Liver (tissue), 9 donors: Measurements from ENCODE around the gene PAMR1. TPM values are rescaled to one million over a fixed set of nuclear protein-coding genes. Genes with fewer than 3 reads are reported as not detected.

Experiments
- DNase-seq: peaks from one replicate; pipeline ENCODE4 v3.0.0-alpha.2; 2017; ENCODE audit warnings: low spot score
- H3K27ac ChIP-seq, 2 donors: one replicate each; pipeline ENCODE4 v1.7.0; 2013; ENCODE audit warnings: inconsistent platforms in 2 of 2, low read length in 2 of 2, control low read depth in 1 of 2, low read depth in 1 of 2, mild to moderate bottlenecking in 1 of 2
- H3K27me3 ChIP-seq, 4 donors: one replicate each; pipeline versions ENCODE4 v1.6.1 to v1.7.0; 2013; ENCODE audit warnings: low read length in 3 of 4, inconsistent platforms in 1 of 4, mild to moderate bottlenecking in 1 of 4, moderate library complexity in 1 of 4; ENCODE audit not compliant: control insufficient read depth in 4 of 4, insufficient read depth in 4 of 4
- H3K36me3 ChIP-seq, 4 donors: one replicate each; pipeline versions ENCODE4 v1.6.1 to v1.7.0; 2013; ENCODE audit warnings: low read length in 3 of 4, mild to moderate bottlenecking in 3 of 4, low read depth in 1 of 4, moderate library complexity in 1 of 4; ENCODE audit not compliant: control insufficient read depth in 4 of 4, insufficient read depth in 3 of 4
- H3K4me1 ChIP-seq, 4 donors: one replicate each; pipeline versions ENCODE4 v1.6.1 to v1.7.0; 2013; ENCODE audit warnings: low read length in 3 of 4, mild to moderate bottlenecking in 3 of 4, moderate library complexity in 1 of 4; ENCODE audit not compliant: control insufficient read depth in 4 of 4, insufficient read depth in 4 of 4
- H3K4me3 ChIP-seq, 3 donors: one replicate each; pipeline versions ENCODE4 v1.6.1 to v1.7.0; 2013; ENCODE audit warnings: low read length in 3 of 3, control low read depth in 1 of 3, low read depth in 1 of 3, mild to moderate bottlenecking in 1 of 3
- H3K9ac ChIP-seq, 2 donors: one replicate each; pipeline ENCODE4 v1.7.0; 2013; ENCODE audit warnings: low read length in 2 of 2, mild to moderate bottlenecking in 2 of 2, moderate library complexity in 2 of 2, control low read depth in 1 of 2, low read depth in 1 of 2
- H3K9me3 ChIP-seq, 4 donors: one replicate each; pipeline versions ENCODE4 v1.6.1 to v1.7.0; 2013; ENCODE audit warnings: low read length in 3 of 4; ENCODE audit not compliant: control insufficient read depth in 4 of 4
- EGR1 ChIP-seq, 2 donors: IDR thresholded peaks; 2 replicates each; pipeline ENCODE4 v1.6.1; 2016 to 2018; ENCODE audit warnings: antibody characterized with exemption in 2 of 2, low read depth in 2 of 2
- FOXA1 ChIP-seq: IDR thresholded peaks from 2 replicates; pipeline ENCODE4 v1.6.1; 2016; ENCODE audit warnings: antibody characterized with exemption
- FOXA2 ChIP-seq: IDR thresholded peaks from 2 replicates; pipeline ENCODE4 v1.6.1; 2016; ENCODE audit warnings: antibody characterized with exemption
- GABPA ChIP-seq, 2 donors: IDR thresholded peaks in 1 of 2; conservative IDR thresholded peaks in 1 of 2; 2 replicates each; pipeline ENCODE4 v1.6.1; 2016; ENCODE audit warnings: antibody characterized with exemption in 2 of 2, mild to moderate bottlenecking in 1 of 2, moderate library complexity in 1 of 2
- HNF4A ChIP-seq, 2 donors: conservative IDR thresholded peaks; 2 replicates each; pipeline ENCODE4 v1.6.1; 2016; ENCODE audit warnings: antibody characterized with exemption in 2 of 2, mild to moderate bottlenecking in 2 of 2
- HNF4G ChIP-seq: IDR thresholded peaks from 2 replicates; pipeline ENCODE4 v1.6.1; 2016; ENCODE audit warnings: antibody characterized with exemption
- JUND ChIP-seq, 2 donors: IDR thresholded peaks; 2 replicates each; pipeline ENCODE4 v1.6.1; 2016; ENCODE audit warnings: antibody characterized with exemption in 2 of 2
- NR2F2 ChIP-seq: IDR thresholded peaks from 2 replicates; pipeline ENCODE4 v1.6.1; 2016; ENCODE audit warnings: antibody characterized with exemption
- RAD21 ChIP-seq, 2 donors: IDR thresholded peaks; 2 replicates each; pipeline ENCODE4 v1.6.1; 2016; ENCODE audit warnings: antibody characterized with exemption in 2 of 2, mild to moderate bottlenecking in 2 of 2
- RXRA ChIP-seq, 2 donors: IDR thresholded peaks; 2 replicates each; pipeline ENCODE4 v1.6.1; 2017 to 2018; ENCODE audit warnings: antibody characterized with exemption in 2 of 2, mild to moderate bottlenecking in 1 of 2
- SP1 ChIP-seq: IDR thresholded peaks from 2 replicates; pipeline ENCODE4 v1.6.1; 2018; ENCODE audit warnings: antibody characterized with exemption, mild to moderate bottlenecking
- TAF1 ChIP-seq: conservative IDR thresholded peaks from 2 replicates; pipeline ENCODE4 v1.6.1; 2016; ENCODE audit warnings: antibody characterized with exemption, mild to moderate bottlenecking
- YY1 ChIP-seq: IDR thresholded peaks from 2 replicates; pipeline ENCODE4 v1.6.1; 2016; ENCODE audit warnings: antibody characterized with exemption, mild to moderate bottlenecking
- WGBS: extraction: QIAGEN DNeasy Blood & Tissue Kit; methylation state at CpG from one replicate; pipeline ENCODE4 v1.1.7; 2013; 5-methylcytosine and 5-hydroxymethylcytosine counted together
- polyA plus RNA-seq, 2 donors: library from polyadenylated mRNA; stranded (reverse) in 1 of 2; unstranded in 1 of 2; fragments of 200-250 nt in 1 of 2; fragments of >200 nt in 1 of 2; fragmentation: Nextera tagmentation in 1 of 2; extraction: Ambion mirVana in 1 of 2; gene quantifications; one replicate each; pipeline versions ENCODE4 v1.2.1 to v1.2.3, GENCODE V29; 2013 to 2015
- total RNA-seq, 2 donors: library from RNA; depleted of rRNA; stranded (reverse); fragments of >200 nt; gene quantifications; one replicate each; pipeline ENCODE4 v1.2.3, GENCODE V29; 2014
- TF ChIP-seq, protein P1 (sequence below): IDR thresholded peaks from 2 replicates; pipeline ENCODE4 v1.6.1; 2016; ENCODE audit warnings: antibody characterized with exemption
- TF ChIP-seq, protein P2 (sequence below): IDR thresholded peaks from 2 replicates; pipeline ENCODE4 v1.6.1; 2016; ENCODE audit warnings: antibody characterized with exemption
- TF ChIP-seq, protein P3 (sequence below): fragments of 150-350 bp; IDR thresholded peaks from 2 replicates; pipeline ENCODE4 v1.5.1; 2017; ENCODE audit warnings: improper control_type of control experiment, low read depth, low read length; ENCODE audit not compliant: missing input control
- donor health status: healthy.
- donor health status: healthy.
- donor health status: healthy.
- donor health status: healthy.
- donor health status: healthy.

Gene PAMR1
- total and polyA plus RNA-seq, 4 donors = 2.0 to 5.0 (median 2.8) TPM

DNA sequence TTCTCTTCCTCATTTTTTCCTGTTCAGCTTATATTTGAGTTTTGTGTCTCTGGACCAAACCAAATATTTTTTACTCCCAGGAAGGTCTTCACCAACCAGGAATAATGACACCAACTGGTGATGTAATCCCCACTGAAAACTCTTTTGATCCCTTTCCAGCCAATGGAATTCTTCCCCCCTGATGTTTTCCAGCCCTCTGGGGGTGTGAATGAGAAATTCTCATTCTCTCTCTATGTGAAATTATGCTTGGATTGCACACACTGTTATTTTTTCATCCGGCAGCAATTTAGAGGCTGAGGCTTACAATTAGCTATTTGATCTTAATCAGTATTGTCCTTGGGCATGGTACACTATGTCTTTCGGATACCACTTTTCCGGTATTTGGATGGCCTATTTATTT is 66.6 kb downstream of the PAMR1 start:
- peaks cover 0 to 7% (median 0%) of the 10 kb centered on the region in 4 donors for H3K27me3 ChIP-seq
- DNase-seq = no peak
- TF ChIP-seq TAF1 (no peak), HNF4A (conservative IDR thresholded peaks at IDR 0.05) (no peak), HNF4G (no peak), GABPA (IDR thresholded peaks at IDR 0.05 in 1 of 2, conservative IDR thresholded peaks at IDR 0.05 in 1 of 2) (no peak)
- TF ChIP-seq, protein P1, sequence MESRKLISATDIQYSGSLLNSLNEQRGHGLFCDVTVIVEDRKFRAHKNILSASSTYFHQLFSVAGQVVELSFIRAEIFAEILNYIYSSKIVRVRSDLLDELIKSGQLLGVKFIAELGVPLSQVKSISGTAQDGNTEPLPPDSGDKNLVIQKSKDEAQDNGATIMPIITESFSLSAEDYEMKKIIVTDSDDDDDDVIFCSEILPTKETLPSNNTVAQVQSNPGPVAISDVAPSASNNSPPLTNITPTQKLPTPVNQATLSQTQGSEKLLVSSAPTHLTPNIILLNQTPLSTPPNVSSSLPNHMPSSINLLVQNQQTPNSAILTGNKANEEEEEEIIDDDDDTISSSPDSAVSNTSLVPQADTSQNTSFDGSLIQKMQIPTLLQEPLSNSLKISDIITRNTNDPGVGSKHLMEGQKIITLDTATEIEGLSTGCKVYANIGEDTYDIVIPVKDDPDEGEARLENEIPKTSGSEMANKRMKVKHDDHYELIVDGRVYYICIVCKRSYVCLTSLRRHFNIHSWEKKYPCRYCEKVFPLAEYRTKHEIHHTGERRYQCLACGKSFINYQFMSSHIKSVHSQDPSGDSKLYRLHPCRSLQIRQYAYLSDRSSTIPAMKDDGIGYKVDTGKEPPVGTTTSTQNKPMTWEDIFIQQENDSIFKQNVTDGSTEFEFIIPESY = no peak
- H3K9me3 ChIP-seq = no peaks in the 10 kb centered on the region
- no peak overlapping the region for H3K4me3 ChIP-seq
- H3K27ac ChIP-seq = no peak overlapping the region
- H3K9ac ChIP-seq = no peak overlapping the region
- H3K36me3 ChIP-seq = no peaks in the 10 kb centered on the region
- H3K4me1 ChIP-seq = no peaks in the 10 kb centered on the region
- WGBS = 86% methylated on average over 3 of the region's 3 CpGs

DNA sequence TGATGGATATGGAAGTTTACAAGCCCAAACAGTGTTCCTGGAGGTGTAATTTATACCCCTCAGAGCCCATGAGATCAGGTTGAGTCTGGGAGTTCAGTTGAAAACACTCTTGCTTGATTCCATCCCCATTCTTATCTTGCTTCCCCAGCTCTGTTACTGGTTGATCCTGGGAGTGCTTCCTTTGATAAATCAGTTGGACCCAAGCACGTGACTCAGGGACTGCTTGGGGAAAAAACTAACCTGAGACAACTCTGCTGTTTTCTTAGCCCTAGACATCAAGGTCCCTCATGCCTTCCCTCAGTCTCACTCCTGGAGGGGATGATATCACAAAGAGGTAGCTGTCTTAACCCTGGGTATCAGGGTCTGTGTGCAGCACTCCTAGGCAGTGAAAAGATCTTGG is 71.1 kb downstream of the PAMR1 start:
- H3K4me1 ChIP-seq = no peaks in the 10 kb centered on the region
- no peak for DNase-seq
- no peaks in the 10 kb centered on the region for H3K27me3 ChIP-seq
- 46% methylated on average over 1 of the region's 1 CpG for WGBS
- no peaks in the 10 kb centered on the region for H3K36me3 ChIP-seq
- no peak overlapping the region for H3K27ac ChIP-seq
- H3K4me3 ChIP-seq = no peak overlapping the region
- TF ChIP-seq FOXA1 = no peak
- peaks cover 0 to 3% (median 0%) of the 10 kb centered on the region in 4 donors for H3K9me3 ChIP-seq
- H3K9ac ChIP-seq = no peak overlapping the region

DNA sequence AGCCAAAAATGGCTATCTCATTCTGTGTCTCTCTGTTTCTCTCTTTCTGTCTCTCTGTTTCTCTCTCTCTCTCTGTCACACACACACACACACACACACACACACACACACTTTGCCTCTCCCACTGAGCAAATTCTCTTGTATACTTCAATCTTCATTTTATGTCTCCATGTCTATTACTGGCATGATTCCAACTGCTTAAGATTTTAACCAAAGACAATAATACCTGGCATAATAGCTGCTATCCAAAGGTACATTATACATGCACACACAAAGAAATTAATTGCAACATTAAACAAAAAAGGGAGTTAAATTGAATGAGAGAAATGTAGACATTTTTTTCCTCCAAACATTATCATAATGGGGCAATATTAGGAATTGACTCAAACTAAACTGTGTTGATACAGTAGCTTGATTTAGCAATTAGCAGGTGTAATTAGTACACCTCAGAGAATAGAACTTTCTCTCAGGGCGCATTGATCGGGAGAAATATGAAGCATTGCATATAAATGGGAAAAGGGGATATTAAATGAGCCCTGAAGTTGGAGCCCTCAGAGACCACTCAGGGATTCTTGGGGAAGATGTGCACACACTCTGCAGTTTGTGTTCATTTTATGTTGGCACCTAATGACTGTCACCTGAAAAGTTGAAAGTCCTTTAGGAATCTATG is 88.7 kb downstream of the PAMR1 start:
- H3K36me3 ChIP-seq = no peaks in the 10 kb centered on the region
- H3K27ac ChIP-seq = no peak overlapping the region
- 93% methylated on average over 2 of the region's 2 CpGs for WGBS
- H3K4me3 ChIP-seq = no peak overlapping the region
- peaks cover 0 to 5% (median 0%) of the 10 kb centered on the region in 4 donors for H3K27me3 ChIP-seq
- no peaks in the 10 kb centered on the region for H3K4me1 ChIP-seq
- no peaks in the 10 kb centered on the region for H3K9me3 ChIP-seq
- no peak for DNase-seq
- H3K9ac ChIP-seq = no peak overlapping the region
- TF ChIP-seq HNF4A (conservative IDR thresholded peaks at IDR 0.05) (no peak), EGR1 (IDR thresholded peaks at IDR 0.05; ENCODE audit: low read depth in 2 of 2) (no peak), YY1 (no peak), JUND (IDR thresholded peaks at IDR 0.05) (no peak)

DNA sequence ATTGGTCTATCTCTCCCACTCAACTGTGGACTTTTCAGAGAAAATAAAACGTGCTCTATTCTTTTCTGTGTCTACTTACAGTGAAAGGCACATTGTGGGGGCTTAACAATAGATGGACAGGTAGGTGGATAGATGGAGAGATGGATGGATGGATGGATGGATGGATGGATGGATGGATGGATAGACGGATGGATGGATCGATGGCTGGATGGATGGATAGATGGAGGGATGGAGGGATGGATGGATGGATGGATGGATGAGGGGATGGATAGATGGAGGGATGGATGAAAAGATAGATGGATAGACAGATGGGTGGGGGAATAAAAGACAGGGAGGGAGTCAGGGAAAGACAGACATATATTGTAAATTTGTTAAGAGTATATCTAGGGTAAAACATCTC is 91.8 kb downstream of the PAMR1 start:
- Histone ChIP-seq H3K9me3 (no peaks in the 10 kb centered on the region), H3K9ac (no peak overlapping the region), H3K27ac (no peak overlapping the region), H3K36me3 (no peaks in the 10 kb centered on the region), H3K27me3 (peaks cover 0 to 3% (median 0%) of the 10 kb centered on the region in 4 donors), H3K4me3 (no peak overlapping the region), H3K4me1 (no peaks in the 10 kb centered on the region)
- 66% methylated on average over 3 of the region's 3 CpGs for WGBS
- DNase-seq = no peak
- TF ChIP-seq HNF4A (conservative IDR thresholded peaks at IDR 0.05) (no peak), FOXA2 (no peak), HNF4G (no peak), RAD21 (IDR thresholded peaks at IDR 0.05) (no peak), RXRA (IDR thresholded peaks at IDR 0.05) (no peak), NR2F2 (no peak), SP1 (no peak), FOXA1 (no peak), JUND (IDR thresholded peaks at IDR 0.05) (no peak), GABPA (IDR thresholded peaks at IDR 0.05 in 1 of 2, conservative IDR thresholded peaks at IDR 0.05 in 1 of 2) (no peak), TAF1 (no peak), EGR1 (IDR thresholded peaks at IDR 0.05; ENCODE audit: low read depth in 2 of 2) (no peak), YY1 (no peak)
- TF ChIP-seq, protein P2, sequence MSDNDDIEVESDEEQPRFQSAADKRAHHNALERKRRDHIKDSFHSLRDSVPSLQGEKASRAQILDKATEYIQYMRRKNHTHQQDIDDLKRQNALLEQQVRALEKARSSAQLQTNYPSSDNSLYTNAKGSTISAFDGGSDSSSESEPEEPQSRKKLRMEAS = no peak
- TF ChIP-seq, protein P3, sequence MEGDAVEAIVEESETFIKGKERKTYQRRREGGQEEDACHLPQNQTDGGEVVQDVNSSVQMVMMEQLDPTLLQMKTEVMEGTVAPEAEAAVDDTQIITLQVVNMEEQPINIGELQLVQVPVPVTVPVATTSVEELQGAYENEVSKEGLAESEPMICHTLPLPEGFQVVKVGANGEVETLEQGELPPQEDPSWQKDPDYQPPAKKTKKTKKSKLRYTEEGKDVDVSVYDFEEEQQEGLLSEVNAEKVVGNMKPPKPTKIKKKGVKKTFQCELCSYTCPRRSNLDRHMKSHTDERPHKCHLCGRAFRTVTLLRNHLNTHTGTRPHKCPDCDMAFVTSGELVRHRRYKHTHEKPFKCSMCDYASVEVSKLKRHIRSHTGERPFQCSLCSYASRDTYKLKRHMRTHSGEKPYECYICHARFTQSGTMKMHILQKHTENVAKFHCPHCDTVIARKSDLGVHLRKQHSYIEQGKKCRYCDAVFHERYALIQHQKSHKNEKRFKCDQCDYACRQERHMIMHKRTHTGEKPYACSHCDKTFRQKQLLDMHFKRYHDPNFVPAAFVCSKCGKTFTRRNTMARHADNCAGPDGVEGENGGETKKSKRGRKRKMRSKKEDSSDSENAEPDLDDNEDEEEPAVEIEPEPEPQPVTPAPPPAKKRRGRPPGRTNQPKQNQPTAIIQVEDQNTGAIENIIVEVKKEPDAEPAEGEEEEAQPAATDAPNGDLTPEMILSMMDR = no peak
- TF ChIP-seq, protein P1 = no peak
